ENCODE results near the gene PPIL3.

- TF ChIP-seq CTCF (IDR thresholded peaks at IDR 0.05) (no peak), POLR2A (IDR thresholded peaks at IDR 0.05) (no peak)
These were observed 10.6 kb upstream of the PPIL3 start for GRCh38 chr2:200899482-200899881.
